ENCODE data around the gene PTPRD.

The PTPRD gene

GRCh38 chr9:9771314-9771713, 841.5 kb downstream of the PTPRD start:
- FAIRE-seq (no peak), DNase-seq (ENCODE audit: low spot score) (no peak)

GRCh38 chr9:9764821-9765220, 848.0 kb downstream of the PTPRD start:
- FAIRE-seq (no peak), DNase-seq (ENCODE audit: low spot score) (no peak)

- DNase-seq (ENCODE audit: low spot score) (no peak), FAIRE-seq (no peak)
Measured at GRCh38 chr9:9754186-9754585, 858.6 kb downstream of the PTPRD start.

GRCh38 chr9:9753266-9753665, 859.5 kb downstream of the PTPRD start:
- DNase-seq (ENCODE audit: low spot score) (no peak), FAIRE-seq (no peak)

- DNase-seq (ENCODE audit: low spot score) (no peak), FAIRE-seq (no peak)
Measured at GRCh38 chr9:9752722-9753121, 860.1 kb downstream of the PTPRD start.

GRCh38 chr9:9751996-9752395, 860.8 kb downstream of the PTPRD start:
- FAIRE-seq (no peak), DNase-seq (ENCODE audit: low spot score) (no peak)

GRCh38 chr9:9750719-9751118, 862.1 kb downstream of the PTPRD start:
- DNase-seq (ENCODE audit: low spot score), result no peak
- FAIRE-seq, result no peak

- DNase-seq (ENCODE audit: low spot score) (no peak), FAIRE-seq (no peak)
Measured at GRCh38 chr9:9749591-9749990, 863.2 kb downstream of the PTPRD start.

GRCh38 chr9:9747787-9748186, 865.0 kb downstream of the PTPRD start:
- DNase-seq (ENCODE audit: low spot score) (no peak), FAIRE-seq (no peak)

GRCh38 chr9:9746826-9747225, 866.0 kb downstream of the PTPRD start:
- FAIRE-seq (no peak), DNase-seq (ENCODE audit: low spot score) (no peak)

- DNase-seq (ENCODE audit: low spot score) (no peak), FAIRE-seq (no peak)
Measured at GRCh38 chr9:9743822-9744221, 869.0 kb downstream of the PTPRD start.

GRCh38 chr9:9730174-9730573, 882.6 kb downstream of the PTPRD start:
- FAIRE-seq (no peak), DNase-seq (ENCODE audit: low spot score) (no peak)

- FAIRE-seq (no peak), DNase-seq (ENCODE audit: low spot score) (no peak)
Measured at GRCh38 chr9:9729082-9729481, 883.7 kb downstream of the PTPRD start.

- no peak for FAIRE-seq
- DNase-seq (ENCODE audit: low spot score), result no peak
Measured at GRCh38 chr9:9719373-9720112, 893.3 kb downstream of the PTPRD start.

- DNase-seq (ENCODE audit: low spot score) (no peak), FAIRE-seq (no peak)
Measured at GRCh38 chr9:9718691-9719090, 894.1 kb downstream of the PTPRD start.

GRCh38 chr9:9679433-9679832, 933.4 kb downstream of the PTPRD start:
- no peak for FAIRE-seq
- no peak for DNase-seq (ENCODE audit: low spot score)

GRCh38 chr9:9674461-9674860, 938.3 kb downstream of the PTPRD start:
- FAIRE-seq, result no peak
- DNase-seq (ENCODE audit: low spot score), result no peak

GRCh38 chr9:9670454-9670853, 942.3 kb downstream of the PTPRD start:
- FAIRE-seq, result no peak
- no peak for DNase-seq (ENCODE audit: low spot score)

- FAIRE-seq (no peak), DNase-seq (ENCODE audit: low spot score) (no peak)
Measured at GRCh38 chr9:9645006-9645405, 967.8 kb downstream of the PTPRD start.

GRCh38 chr9:9631284-9631683, 981.5 kb downstream of the PTPRD start:
- FAIRE-seq, result no peak
- no peak for DNase-seq (ENCODE audit: low spot score)

- no peak for DNase-seq (ENCODE audit: low spot score)
- FAIRE-seq, result no peak
Measured at GRCh38 chr9:9625248-9625647, 987.6 kb downstream of the PTPRD start.

- FAIRE-seq (no peak), DNase-seq (ENCODE audit: low spot score) (no peak)
Measured at GRCh38 chr9:9623506-9623905, 989.3 kb downstream of the PTPRD start.

- DNase-seq (ENCODE audit: low spot score) (no peak), FAIRE-seq (no peak)
Measured at GRCh38 chr9:9621355-9621940, 991.4 kb downstream of the PTPRD start.
